ENCODE data around the gene PAX2.
"Not testable (repeated sequence)": the region's sequence is repeated elsewhere in the genome, so short reads cannot be mapped to it uniquely, and the experiment has no call there.

Gene PAX2

GRCh38 chr10:100744987-100745881 is at the start of gene PAX2:
TSS of gene PAX2 (plus strand) at chr10:100745582. CDS start at chr10:100746261, 679 bp downstream.
- DNase-seq = no peak

- no peak for DNase-seq
These were observed 48.9 kb upstream of the PAX2 start for GRCh38 chr10:100696477-100696901.

- DNase-seq = no peak
These were observed 48.3 kb upstream of the PAX2 start for GRCh38 chr10:100697070-100697469.

- DNase-seq = no peak
These were observed 47.8 kb upstream of the PAX2 start for GRCh38 chr10:100697631-100698030.

- not testable (repeated sequence) for DNase-seq
These were observed 43.7 kb upstream of the PAX2 start for GRCh38 chr10:100701704-100702103.

GRCh38 chr10:100705139-100705538 is 40.2 kb upstream of the PAX2 start:
- no peak for DNase-seq

GRCh38 chr10:100707261-100707848 is 38.0 kb upstream of the PAX2 start:
- DNase-seq = no peak

GRCh38 chr10:100709146-100710082 is 36.0 kb upstream of the PAX2 start:
- no peak for DNase-seq

GRCh38 chr10:100710151-100710871 is 35.1 kb upstream of the PAX2 start:
- no peak for DNase-seq

- no peak for DNase-seq
These were observed 32.1 kb upstream of the PAX2 start for GRCh38 chr10:100713049-100713858.

- DNase-seq = no peak
These were observed 31.4 kb upstream of the PAX2 start for GRCh38 chr10:100713859-100714565.

- DNase-seq = no peak
These were observed 30.8 kb upstream of the PAX2 start for GRCh38 chr10:100714566-100714950.

GRCh38 chr10:100715101-100715444 is 30.3 kb upstream of the PAX2 start:
- no peak for DNase-seq

GRCh38 chr10:100715445-100716385 is 29.7 kb upstream of the PAX2 start:
- DNase-seq = no peak

- no peak for DNase-seq
These were observed 28.2 kb upstream of the PAX2 start for GRCh38 chr10:100717166-100717565.

- no peak for DNase-seq
These were observed 27.1 kb upstream of the PAX2 start for GRCh38 chr10:100718197-100718742.

- DNase-seq = no peak
These were observed 22.2 kb upstream of the PAX2 start for GRCh38 chr10:100723180-100723579.

- no peak for DNase-seq
These were observed 21.4 kb upstream of the PAX2 start for GRCh38 chr10:100723770-100724530.

- no peak for DNase-seq
These were observed 20.8 kb upstream of the PAX2 start for GRCh38 chr10:100724531-100725027.

All from NCI-H446 treated with DMSO at 0.1 percent for 48 hours (cell line).